Heart right ventricle (tissue), 16 donors: ENCODE results near the gene FOXC1. TPM values are rescaled to one million over a fixed set of nuclear protein-coding genes. Genes with fewer than 3 reads are reported as not detected.

Source experiments
- ATAC-seq, 8 donors: fragments of 200-7000 bp; cut with Tn5 transposase; one replicate each; pipeline ENCODE4 v1.9.1; 2020; ENCODE audit warnings: mild to moderate bottlenecking in 8 of 8, moderate library complexity in 8 of 8, moderate number of reproducible peaks in 1 of 8
- DNase-seq, 2 donors: peaks; one replicate each; pipeline ENCODE4 v3.0.0-alpha.2; 2020
- H3K27ac ChIP-seq, 10 donors: fragments of 200-600 bp; sonication (generic) in 2 of 10; one replicate each; pipeline versions ENCODE4 v1.5.0 to v1.8.0; 2020 to 2022; ENCODE audit warnings: mild to moderate bottlenecking in 3 of 10
- H3K27me3 ChIP-seq, 7 donors: fragments of 200-600 bp; one replicate each; pipeline ENCODE4 v1.8.0; 2021 to 2022; ENCODE audit warnings: mild to moderate bottlenecking in 2 of 7
- H3K36me3 ChIP-seq, 9 donors: fragments of 200-600 bp; sonication (generic) in 1 of 9; one replicate each; pipeline versions ENCODE4 v1.5.0 to v1.8.0; 2020 to 2022; ENCODE audit warnings: mild to moderate bottlenecking in 2 of 9
- H3K4me1 ChIP-seq, 9 donors: fragments of 200-600 bp; sonication (generic) in 1 of 9; one replicate each; pipeline versions ENCODE4 v1.5.0 to v1.8.0; 2020 to 2022; ENCODE audit warnings: mild to moderate bottlenecking in 4 of 9
- H3K4me3 ChIP-seq, 10 donors: fragments of 200-600 bp; sonication (generic) in 2 of 10; one replicate each; pipeline versions ENCODE4 v1.5.0 to v1.8.0; 2020 to 2022; ENCODE audit warnings: mild to moderate bottlenecking in 7 of 10, moderate library complexity in 2 of 10
- H3K9me3 ChIP-seq, 11 donors: fragments of 200-600 bp in 10 of 11; sonication (generic) in 2 of 11; one replicate each; pipeline versions ENCODE4 v1.5.0 to v1.8.0; 2013 to 2022; ENCODE audit warnings: mild to moderate bottlenecking in 2 of 11, control low read depth in 1 of 11, moderate library complexity in 1 of 11
- CTCF ChIP-seq, 9 donors: fragments of 200-600 bp; sonication (generic) in 2 of 9; IDR thresholded peaks; one replicate each; pipeline versions ENCODE4 v1.5.0 to v1.8.0; 2021 to 2022; ENCODE audit warnings: antibody characterized with exemption in 9 of 9, mild to moderate bottlenecking in 5 of 9, moderate library complexity in 1 of 9
- WGBS, 2 donors: extraction: QIAGEN DNeasy Blood & Tissue Kit; methylation state at CpG; one replicate each; pipeline ENCODE4 v1.1.7; 2013; ENCODE audit warnings: inconsistent platforms in 1 of 2; 5-methylcytosine and 5-hydroxymethylcytosine counted together
- intact Hi-C, 10 donors: fragments of 100-400 bp; cut with DNase I; formaldehyde crosslinking; loops; one replicate each; pipeline versions ENCODE4 v1.11.1 to v1.14.2; 2022
- polyA plus RNA-seq, 2 donors: library from polyadenylated mRNA; stranded (reverse); fragments of 200-250 nt; gene quantifications; one replicate each; pipeline ENCODE4 v1.2.3, GENCODE V29; 2013
- total RNA-seq, 10 donors: library from RNA; stranded (reverse); fragmentation: NEBNext Ultra II Directional in 3 of 10; extraction: Animal tissue kit (Norgen Biotek cat#: 25700) in 3 of 10; gene quantifications; one replicate each; pipeline versions ENCODE4 v1.2.1 to v1.2.4, GENCODE V29; 2021 to 2023
- donor health status: Arrhythmogenic right ventricular cardiomyopathy.
- donor health status: ischemic (EF 13 %, LVEDD 7.1; RV severe dilation, severe dysfunction).
- donor health status: healthy with polysubstance abuse.
- donor health status: DM: no; HTN: yes; CAD: no.
- donor health status: DM: no; HTN: no; CAD: no.
- donor health status: ischemic (EF 25% LVEDD 6.9; RV normal size, moderate dysfunction).
- donor health status: ischemic (EF 25% LVEDD 5.7; RV mildly dilated, moderate dysfunction).
- donor health status: healthy.
- donor health status: DM: yes; HTN: yes; CAD: no.
- donor health status: Ischemic cardiomyopathy.
- donor health status: ischemic (EF 35%, LVEDD 5.7; RV mildly dilated, moderate dysfunction).
- donor health status: nonischemic (EF 11% LVEDD 7.7; RV severe dilation, severe dysfunction).
- donor health status: DM: yes; HTN: yes; CAD: no.
- donor health status: PGD.
- donor health status: ischemic (EF 29% LVEDD 5.4; RV normal size, mild dysfunction).
- donor health status: nonischemic (EF 23%, LVEDD 6.1; RV moderate dilation, normal function).

FOXC1 gene
- total and polyA plus RNA-seq, 12 donors: 2.8 to 7.4 (median 4.0) TPM

GRCh38 chr6:1587546-1587945 is 22.2 kb upstream of the FOXC1 start:
- Histone ChIP-seq H3K27me3 (peaks cover 0 to 3% (median 0%) of the 10 kb centered on the region in 7 donors), H3K4me1 (no peaks in the 10 kb centered on the region), H3K9me3 (no peaks in the 10 kb centered on the region), H3K36me3 (no peaks in the 10 kb centered on the region), H3K4me3 (no peak overlapping the region), H3K27ac (no peak overlapping the region)
- WGBS, 2 donors: 89% methylated on average over 7 of the region's 7 CpGs
- DNase-seq: no peak
- intact Hi-C loops: no loop called here
- TF ChIP-seq CTCF (IDR thresholded peaks at IDR 0.05): no peak
- no peak for ATAC-seq

- H3K27me3 ChIP-seq: peaks cover 0 to 7% (median 0%) of the 10 kb centered on the region in 7 donors
- no peaks in the 10 kb centered on the region for H3K9me3 ChIP-seq
- H3K27ac ChIP-seq: no peak overlapping the region
- ATAC-seq (no peak), DNase-seq (no peak)
- no peak overlapping the region for H3K4me3 ChIP-seq
- H3K4me1 ChIP-seq: no peaks in the 10 kb centered on the region
- 90 to 91% methylated on average over 12 of the region's 12 CpGs for WGBS, 2 donors
- intact Hi-C loops: no loop called here
- TF ChIP-seq CTCF (IDR thresholded peaks at IDR 0.05): no peak
- no peaks in the 10 kb centered on the region for H3K36me3 ChIP-seq
These were observed 21.7 kb upstream of the FOXC1 start for GRCh38 chr6:1587977-1588376.

- no peaks in the 10 kb centered on the region for H3K4me1 ChIP-seq
- WGBS, 2 donors: 89 to 92% methylated on average over 6 of the region's 6 CpGs
- no peak overlapping the region for H3K4me3 ChIP-seq
- H3K27me3 ChIP-seq: peaks cover 0 to 20% (median 8%) of the 10 kb centered on the region in 7 donors
- ATAC-seq: no peak
- DNase-seq: no peak
- no peaks in the 10 kb centered on the region for H3K9me3 ChIP-seq
- H3K27ac ChIP-seq: no peak overlapping the region
- intact Hi-C loops: no loop called here
- TF ChIP-seq CTCF (IDR thresholded peaks at IDR 0.05): no peak
- no peaks in the 10 kb centered on the region for H3K36me3 ChIP-seq
These were observed 20.5 kb upstream of the FOXC1 start for GRCh38 chr6:1589208-1589607.

GRCh38 chr6:1590580-1590979 is 19.1 kb upstream of the FOXC1 start:
- no peak for DNase-seq
- WGBS, 2 donors: 94 to 95% methylated on average over 9 of the region's 9 CpGs
- peaks cover 1 to 33% (median 22%) of the 10 kb centered on the region in 7 donors for H3K27me3 ChIP-seq
- ATAC-seq: no peak
- H3K27ac ChIP-seq: no peak overlapping the region
- peaks cover 0 to under 1% (median 0%) of the 10 kb centered on the region in 9 donors for H3K4me1 ChIP-seq
- H3K36me3 ChIP-seq: no peaks in the 10 kb centered on the region
- intact Hi-C loops: loop anchor here in 2 of 10 donors (10.0 kb wide), 2 partner anchors 854 to 1104 kb away; no protein-coding TSS in a partner anchor
- H3K9me3 ChIP-seq: no peaks in the 10 kb centered on the region
- TF ChIP-seq CTCF (IDR thresholded peaks at IDR 0.05): no peak
- no peak overlapping the region for H3K4me3 ChIP-seq
